MM.1S (cell line): ENCODE results near the gene NR2E1.

Source experiments
- DNase-seq: peaks from one replicate; pipeline ENCODE4 v3.0.0-alpha.2; 2015
- H2AFZ ChIP-seq: fragments of 300-600 bp; sonication (generic); 2 replicates; pipeline ENCODE4 v1.6.0; 2016; ENCODE audit warnings: antibody characterized with exemption, low read length
- H3F3A ChIP-seq: fragments of 300-600 bp; sonication (generic); 2 replicates; pipeline ENCODE4 v1.6.1; 2016; ENCODE audit warnings: mild to moderate bottlenecking, antibody characterized with exemption, low read length, moderate library complexity, mixed read lengths; ENCODE audit not compliant: insufficient read depth
- H3K27ac ChIP-seq: fragments of 300-600 bp; sonication (generic); 2 replicates; pipeline ENCODE4 v1.5.1; 2016; ENCODE audit warnings: mild to moderate bottlenecking, low read length
- H3K27me3 ChIP-seq: fragments of 300-600 bp; sonication (generic); replicated peaks from 2 replicates; pipeline ENCODE4 v1.6.0; 2016; ENCODE audit warnings: low read length; ENCODE audit not compliant: insufficient read depth
- H3K36me3 ChIP-seq: fragments of 300-600 bp; sonication (generic); replicated peaks from 2 replicates; pipeline ENCODE4 v1.6.1; 2016; ENCODE audit warnings: mild to moderate bottlenecking, low read length, mixed read lengths; ENCODE audit not compliant: insufficient read depth
- H3K4me1 ChIP-seq: fragments of 300-600 bp; sonication (generic); 2 replicates; pipeline ENCODE4 v1.6.1; 2016; ENCODE audit warnings: low read length, mixed read lengths
- H3K4me2 ChIP-seq: fragments of 300-600 bp; sonication (generic); 2 replicates; pipeline ENCODE4 v1.6.0; 2016; ENCODE audit warnings: low read depth, low read length
- H3K4me3 ChIP-seq: fragments of 300-600 bp; sonication (generic); 2 replicates; pipeline ENCODE4 v1.5.1; 2016; ENCODE audit warnings: low read length, mixed read lengths
- H3K79me2 ChIP-seq: fragments of 300-600 bp; sonication (generic); 2 replicates; pipeline ENCODE4 v1.6.1; 2016; ENCODE audit warnings: mixed run types, low read length, mixed read lengths
- H3K9ac ChIP-seq: fragments of 300-600 bp; sonication (generic); 2 replicates; pipeline ENCODE4 v1.6.1; 2016; ENCODE audit warnings: low read length, mixed read lengths
- H3K9me2 ChIP-seq: fragments of 300-600 bp; sonication (generic); replicated peaks from 2 replicates; pipeline ENCODE4 v1.6.1; 2016; ENCODE audit warnings: mild to moderate bottlenecking, low read length, mixed read lengths; ENCODE audit not compliant: insufficient read depth
- H3K9me3 ChIP-seq: fragments of 300-600 bp; sonication (generic); replicated peaks from 2 replicates; pipeline ENCODE4 v1.6.1; 2016; ENCODE audit warnings: mild to moderate bottlenecking, low read length, mixed read lengths; ENCODE audit not compliant: insufficient read depth
- H4K20me1 ChIP-seq: fragments of 300-600 bp; sonication (generic); 2 replicates; pipeline ENCODE4 v1.6.1; 2016; ENCODE audit warnings: mild to moderate bottlenecking, low read length, moderate library complexity, mixed read lengths; ENCODE audit not compliant: insufficient read depth
- CTCF ChIP-seq: fragments of 300-600 bp; sonication (generic); IDR thresholded peaks from 2 replicates; pipeline ENCODE4 v1.5.1; 2016; ENCODE audit warnings: antibody characterized with exemption, low read length, mixed read lengths
- EZH2 ChIP-seq: fragments of 300-600 bp; sonication (generic); optimal IDR thresholded peaks from 2 replicates; pipeline ENCODE3; 2017; ENCODE audit warnings: low read depth, mild to moderate bottlenecking, antibody characterized with exemption, low read length, mixed read lengths
- EZH2phosphoT487 ChIP-seq: fragments of 300-600 bp; sonication (generic); IDR thresholded peaks from 2 replicates; pipeline ENCODE4 v1.6.1; 2018; ENCODE audit warnings: antibody characterized with exemption, low read length

NR2E1 gene

GRCh38 chr6:108238322-108238721 is 72.5 kb downstream of the NR2E1 start:
- no peaks in the 10 kb centered on the region for H3K27me3 ChIP-seq
- H3K36me3 ChIP-seq = no peaks in the 10 kb centered on the region
- H3K27ac ChIP-seq = no peak overlapping the region

More at GRCh38 chr6:108238322-108238721, 72.5 kb downstream of the NR2E1 start:
- no peak for TF ChIP-seq EZH2
- no peak for TF ChIP-seq EZH2phosphoT487
- no peak for TF ChIP-seq CTCF
- Histone ChIP-seq H3K4me3 (no peak overlapping the region), H3K9me2 (no peaks in the 10 kb centered on the region), H3K4me1 (no peaks in the 10 kb centered on the region), H3K9ac (no peak overlapping the region), H4K20me1 (no peaks in the 10 kb centered on the region), H2AFZ (no peak overlapping the region), H3F3A (no peaks in the 10 kb centered on the region), H3K4me2 (no peak overlapping the region), H3K9me3 (no peaks in the 10 kb centered on the region), H3K79me2 (peaks cover 54% of the 10 kb centered on the region)
- DNase-seq = no peak
